Measurements from ENCODE around the gene OR8I2.

DNA sequence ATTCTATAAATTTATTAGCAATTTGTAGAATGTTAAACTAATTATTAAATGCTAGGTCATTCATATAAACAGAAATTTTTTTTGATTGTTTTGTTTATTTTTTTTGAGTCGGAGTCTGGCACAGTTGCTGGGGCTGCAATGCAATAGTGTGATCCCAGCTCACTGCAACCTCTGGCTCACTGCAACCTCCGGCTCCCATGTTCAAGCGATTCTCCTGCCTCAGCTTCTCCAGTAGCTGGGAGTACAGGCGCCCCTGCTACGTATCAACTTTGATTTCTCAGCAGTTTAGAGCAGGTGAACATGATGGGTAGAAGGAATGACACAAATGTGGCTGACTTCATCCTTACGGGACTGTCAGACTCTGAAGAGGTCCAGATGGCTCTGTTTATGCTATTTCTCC, 29.0 kb downstream of the OR8I2 start, which contains the start of gene OR8H3:
- no peak for TF ChIP-seq ZNF70 (CRISPR knock-in tag; IDR thresholded peaks at IDR 0.05)
- no peak for TF ChIP-seq TCF4 (CRISPR knock-in tag; IDR thresholded peaks at IDR 0.05; ENCODE audit: borderline replicate concordance)
- TF ChIP-seq, protein P1, sequence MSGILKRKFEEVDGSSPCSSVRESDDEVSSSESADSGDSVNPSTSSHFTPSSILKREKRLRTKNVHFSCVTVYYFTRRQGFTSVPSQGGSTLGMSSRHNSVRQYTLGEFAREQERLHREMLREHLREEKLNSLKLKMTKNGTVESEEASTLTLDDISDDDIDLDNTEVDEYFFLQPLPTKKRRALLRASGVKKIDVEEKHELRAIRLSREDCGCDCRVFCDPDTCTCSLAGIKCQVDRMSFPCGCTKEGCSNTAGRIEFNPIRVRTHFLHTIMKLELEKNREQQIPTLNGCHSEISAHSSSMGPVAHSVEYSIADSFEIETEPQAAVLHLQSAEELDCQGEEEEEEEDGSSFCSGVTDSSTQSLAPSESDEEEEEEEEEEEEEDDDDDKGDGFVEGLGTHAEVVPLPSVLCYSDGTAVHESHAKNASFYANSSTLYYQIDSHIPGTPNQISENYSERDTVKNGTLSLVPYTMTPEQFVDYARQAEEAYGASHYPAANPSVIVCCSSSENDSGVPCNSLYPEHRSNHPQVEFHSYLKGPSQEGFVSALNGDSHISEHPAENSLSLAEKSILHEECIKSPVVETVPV (CRISPR knock-in tag; IDR thresholded peaks at IDR 0.05): no peak
- TF ChIP-seq ZFP30 (CRISPR knock-in tag; IDR thresholded peaks at IDR 0.05): no peak
- no peak for TF ChIP-seq ARNTL (CRISPR knock-in tag; IDR thresholded peaks at IDR 0.05; ENCODE audit: borderline replicate concordance, low read depth)
- no peak for TF ChIP-seq ZFP3 (CRISPR knock-in tag; IDR thresholded peaks at IDR 0.05)
- TF ChIP-seq RARB (CRISPR knock-in tag; IDR thresholded peaks at IDR 0.05): no peak
- no peak for TF ChIP-seq ISL1 (CRISPR knock-in tag; IDR thresholded peaks at IDR 0.05)
- no peak for TF ChIP-seq CSDC2 (CRISPR knock-in tag; IDR thresholded peaks at IDR 0.05)
- TF ChIP-seq, protein P2, sequence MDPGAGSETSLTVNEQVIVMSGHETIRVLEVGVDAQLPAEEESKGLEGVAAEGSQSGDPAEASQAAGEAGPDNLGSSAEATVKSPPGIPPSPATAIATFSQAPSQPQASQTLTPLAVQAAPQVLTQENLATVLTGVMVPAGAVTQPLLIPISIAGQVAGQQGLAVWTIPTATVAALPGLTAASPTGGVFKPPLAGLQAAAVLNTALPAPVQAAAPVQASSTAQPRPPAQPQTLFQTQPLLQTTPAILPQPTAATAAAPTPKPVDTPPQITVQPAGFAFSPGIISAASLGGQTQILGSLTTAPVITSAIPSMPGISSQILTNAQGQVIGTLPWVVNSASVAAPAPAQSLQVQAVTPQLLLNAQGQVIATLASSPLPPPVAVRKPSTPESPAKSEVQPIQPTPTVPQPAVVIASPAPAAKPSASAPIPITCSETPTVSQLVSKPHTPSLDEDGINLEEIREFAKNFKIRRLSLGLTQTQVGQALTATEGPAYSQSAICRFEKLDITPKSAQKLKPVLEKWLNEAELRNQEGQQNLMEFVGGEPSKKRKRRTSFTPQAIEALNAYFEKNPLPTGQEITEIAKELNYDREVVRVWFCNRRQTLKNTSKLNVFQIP (CRISPR knock-in tag; IDR thresholded peaks at IDR 0.05; ENCODE audit: borderline replicate concordance, low read depth): no peak
- no peak for TF ChIP-seq SNAI2 (CRISPR knock-in tag; IDR thresholded peaks at IDR 0.05)
- TF ChIP-seq, protein P3, sequence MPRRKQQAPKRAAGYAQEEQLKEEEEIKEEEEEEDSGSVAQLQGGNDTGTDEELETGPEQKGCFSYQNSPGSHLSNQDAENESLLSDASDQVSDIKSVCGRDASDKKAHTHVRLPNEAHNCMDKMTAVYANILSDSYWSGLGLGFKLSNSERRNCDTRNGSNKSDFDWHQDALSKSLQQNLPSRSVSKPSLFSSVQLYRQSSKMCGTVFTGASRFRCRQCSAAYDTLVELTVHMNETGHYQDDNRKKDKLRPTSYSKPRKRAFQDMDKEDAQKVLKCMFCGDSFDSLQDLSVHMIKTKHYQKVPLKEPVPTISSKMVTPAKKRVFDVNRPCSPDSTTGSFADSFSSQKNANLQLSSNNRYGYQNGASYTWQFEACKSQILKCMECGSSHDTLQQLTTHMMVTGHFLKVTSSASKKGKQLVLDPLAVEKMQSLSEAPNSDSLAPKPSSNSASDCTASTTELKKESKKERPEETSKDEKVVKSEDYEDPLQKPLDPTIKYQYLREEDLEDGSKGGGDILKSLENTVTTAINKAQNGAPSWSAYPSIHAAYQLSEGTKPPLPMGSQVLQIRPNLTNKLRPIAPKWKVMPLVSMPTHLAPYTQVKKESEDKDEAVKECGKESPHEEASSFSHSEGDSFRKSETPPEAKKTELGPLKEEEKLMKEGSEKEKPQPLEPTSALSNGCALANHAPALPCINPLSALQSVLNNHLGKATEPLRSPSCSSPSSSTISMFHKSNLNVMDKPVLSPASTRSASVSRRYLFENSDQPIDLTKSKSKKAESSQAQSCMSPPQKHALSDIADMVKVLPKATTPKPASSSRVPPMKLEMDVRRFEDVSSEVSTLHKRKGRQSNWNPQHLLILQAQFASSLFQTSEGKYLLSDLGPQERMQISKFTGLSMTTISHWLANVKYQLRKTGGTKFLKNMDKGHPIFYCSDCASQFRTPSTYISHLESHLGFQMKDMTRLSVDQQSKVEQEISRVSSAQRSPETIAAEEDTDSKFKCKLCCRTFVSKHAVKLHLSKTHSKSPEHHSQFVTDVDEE (CRISPR knock-in tag; IDR thresholded peaks at IDR 0.05): no peak
- TF ChIP-seq, protein P4, sequence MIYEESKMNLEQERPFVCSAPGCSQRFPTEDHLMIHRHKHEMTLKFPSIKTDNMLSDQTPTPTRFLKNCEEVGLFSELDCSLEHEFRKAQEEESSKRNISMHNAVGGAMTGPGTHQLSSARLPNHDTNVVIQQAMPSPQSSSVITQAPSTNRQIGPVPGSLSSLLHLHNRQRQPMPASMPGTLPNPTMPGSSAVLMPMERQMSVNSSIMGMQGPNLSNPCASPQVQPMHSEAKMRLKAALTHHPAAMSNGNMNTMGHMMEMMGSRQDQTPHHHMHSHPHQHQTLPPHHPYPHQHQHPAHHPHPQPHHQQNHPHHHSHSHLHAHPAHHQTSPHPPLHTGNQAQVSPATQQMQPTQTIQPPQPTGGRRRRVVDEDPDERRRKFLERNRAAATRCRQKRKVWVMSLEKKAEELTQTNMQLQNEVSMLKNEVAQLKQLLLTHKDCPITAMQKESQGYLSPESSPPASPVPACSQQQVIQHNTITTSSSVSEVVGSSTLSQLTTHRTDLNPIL (CRISPR knock-in tag; IDR thresholded peaks at IDR 0.05; ENCODE audit: low read depth): no peak

All from SK-N-SH treated with all-trans-retinoic acid at 6 μM for 48 hours (cell line).